Lower lobe of right lung (tissue), 2 donors: ENCODE data around the gene KCNK4. TPM values are rescaled to one million over a fixed set of nuclear protein-coding genes. Genes with fewer than 3 reads are reported as not detected.

Experiments used
- ATAC-seq, 2 donors: fragments of 200-7000 bp; cut with Tn5 transposase; one replicate each; pipeline ENCODE4 v1.9.1; 2020 to 2022; ENCODE audit warnings: mild to moderate bottlenecking in 2 of 2, moderate library complexity in 2 of 2
- DNase-seq: peaks from one replicate; pipeline ENCODE4 v3.0.0-alpha.2; 2020
- H3K27ac ChIP-seq: fragments of 200-600 bp; one replicate; pipeline ENCODE4 v1.8.0; 2022
- H3K27me3 ChIP-seq: fragments of 200-600 bp; one replicate; pipeline ENCODE4 v1.8.0; 2022; ENCODE audit warnings: low read depth
- H3K36me3 ChIP-seq: fragments of 200-600 bp; one replicate; pipeline ENCODE4 v1.8.0; 2022; ENCODE audit warnings: mild to moderate bottlenecking
- H3K4me1 ChIP-seq: fragments of 200-600 bp; one replicate; pipeline ENCODE4 v1.8.0; 2022
- H3K4me3 ChIP-seq: fragments of 200-600 bp; one replicate; pipeline ENCODE4 v1.8.0; 2022; ENCODE audit warnings: mild to moderate bottlenecking
- H3K9me3 ChIP-seq: fragments of 200-600 bp; one replicate; pipeline ENCODE4 v1.8.0; 2022
- intact Hi-C: fragments of 100-400 bp; cut with DNase I; formaldehyde crosslinking; loops from one replicate; pipeline ENCODE4 v1.11.0; 2022
- microRNA-seq: library from miRNA; unstranded; fragments of <30 nt; microRNA quantifications from one replicate; pipeline ENCODE4 v1.2.0, GENCODE V29; 2020; ENCODE audit warnings: borderline number of aligned reads
- total RNA-seq: library from RNA; stranded (reverse); fragmentation: NEBNext Ultra II Directional; extraction: Animal tissue kit (Norgen Biotek cat#: 25700); gene quantifications from one replicate; pipeline ENCODE4 v1.2.1, GENCODE V29; 2021
- TF ChIP-seq, protein P1 (sequence below): fragments of 200-600 bp; IDR thresholded peaks from one replicate; pipeline ENCODE4 v1.8.0; 2022; ENCODE audit warnings: antibody characterized with exemption, mild to moderate bottlenecking
- donor health status: DM: no; HTN: yes; CAD: no; lungs with severe emphysema.

KCNK4 gene
- total RNA-seq, 1 donor from 2014 or later = not detected

- Histone ChIP-seq H3K27me3 (no peaks in the 10 kb centered on the region), H3K4me1 (peaks cover 7% of the 10 kb centered on the region), H3K9me3 (no peaks in the 10 kb centered on the region), H3K36me3 (peaks cover 15% of the 10 kb centered on the region), H3K4me3 (no peak overlapping the region), H3K27ac (no peak overlapping the region)
- DNase-seq = no peak
- no peak for ATAC-seq
- intact Hi-C loops = no loop called here
- TF ChIP-seq, protein P1, sequence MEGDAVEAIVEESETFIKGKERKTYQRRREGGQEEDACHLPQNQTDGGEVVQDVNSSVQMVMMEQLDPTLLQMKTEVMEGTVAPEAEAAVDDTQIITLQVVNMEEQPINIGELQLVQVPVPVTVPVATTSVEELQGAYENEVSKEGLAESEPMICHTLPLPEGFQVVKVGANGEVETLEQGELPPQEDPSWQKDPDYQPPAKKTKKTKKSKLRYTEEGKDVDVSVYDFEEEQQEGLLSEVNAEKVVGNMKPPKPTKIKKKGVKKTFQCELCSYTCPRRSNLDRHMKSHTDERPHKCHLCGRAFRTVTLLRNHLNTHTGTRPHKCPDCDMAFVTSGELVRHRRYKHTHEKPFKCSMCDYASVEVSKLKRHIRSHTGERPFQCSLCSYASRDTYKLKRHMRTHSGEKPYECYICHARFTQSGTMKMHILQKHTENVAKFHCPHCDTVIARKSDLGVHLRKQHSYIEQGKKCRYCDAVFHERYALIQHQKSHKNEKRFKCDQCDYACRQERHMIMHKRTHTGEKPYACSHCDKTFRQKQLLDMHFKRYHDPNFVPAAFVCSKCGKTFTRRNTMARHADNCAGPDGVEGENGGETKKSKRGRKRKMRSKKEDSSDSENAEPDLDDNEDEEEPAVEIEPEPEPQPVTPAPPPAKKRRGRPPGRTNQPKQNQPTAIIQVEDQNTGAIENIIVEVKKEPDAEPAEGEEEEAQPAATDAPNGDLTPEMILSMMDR = no peak
These were observed 56.2 kb downstream of the KCNK4 start for GRCh38 chr11:64347193-64347867.

DNA sequence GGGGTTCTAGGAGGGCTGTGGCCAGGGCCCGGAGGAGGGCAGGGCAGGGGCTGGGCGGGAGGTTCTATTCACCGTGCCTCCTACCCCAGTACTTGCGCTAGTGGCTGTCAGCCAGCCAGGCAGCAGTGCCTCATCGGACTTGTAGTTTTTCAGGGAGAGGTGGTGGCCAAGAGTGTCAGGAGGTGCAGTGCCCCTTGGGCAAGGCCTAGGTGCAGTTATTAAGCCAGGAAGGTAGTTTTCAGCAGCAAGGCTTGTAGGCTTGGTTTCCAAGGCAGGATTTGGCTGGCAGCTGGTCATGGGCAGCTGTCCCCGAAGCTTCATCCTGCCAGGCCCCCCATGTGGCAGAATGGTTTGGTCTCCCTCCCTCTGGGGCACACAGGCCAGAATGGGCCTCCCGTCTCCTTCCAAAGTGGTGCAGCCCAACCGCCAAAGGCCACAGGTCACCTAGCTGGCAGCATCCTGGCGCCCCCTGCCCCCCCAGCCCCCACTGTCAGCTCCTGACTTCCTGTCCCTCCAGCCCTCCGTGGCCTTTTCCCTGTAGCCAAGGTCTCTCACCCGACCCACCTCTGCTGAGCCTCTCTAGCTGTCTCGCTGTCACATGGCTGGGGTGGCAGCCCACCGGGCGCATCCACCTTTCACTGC lies 57.4 kb downstream of the KCNK4 start:
- H3K4me3 ChIP-seq = no peak overlapping the region
- H3K36me3 ChIP-seq = peaks cover 14% of the 10 kb centered on the region
- H3K27ac ChIP-seq = no peak overlapping the region
- ATAC-seq (no peak), DNase-seq (no peak)
- intact Hi-C loops = no loop called here
- TF ChIP-seq, protein P1 = no peak
- H3K4me1 ChIP-seq = no peaks in the 10 kb centered on the region
- no peaks in the 10 kb centered on the region for H3K9me3 ChIP-seq
- H3K27me3 ChIP-seq = no peaks in the 10 kb centered on the region

DNA sequence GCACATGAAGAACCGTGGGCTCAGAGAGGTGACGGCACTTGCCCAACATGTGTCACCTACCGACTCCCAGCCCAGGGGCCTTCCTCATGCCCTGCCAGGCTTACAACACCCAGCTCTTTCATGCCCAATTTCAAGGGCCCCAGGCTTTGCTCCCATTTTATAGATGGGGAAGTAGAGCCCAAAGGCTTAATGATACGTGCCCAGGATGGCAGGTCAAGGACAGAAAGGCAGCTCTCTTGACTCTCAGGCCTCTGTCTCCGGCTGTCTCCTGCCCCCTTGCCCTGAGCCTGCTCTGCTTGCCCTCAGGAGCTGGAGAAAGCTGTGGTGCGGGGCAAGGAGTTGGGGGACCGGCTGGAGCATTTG lies 57.9 kb downstream of the KCNK4 start:
- TF ChIP-seq, protein P1 = no peak
- H3K27me3 ChIP-seq = no peaks in the 10 kb centered on the region
- ATAC-seq = no peak
- no peak overlapping the region for H3K4me3 ChIP-seq
- peaks cover 11% of the 10 kb centered on the region for H3K36me3 ChIP-seq
- no peak for DNase-seq
- H3K27ac ChIP-seq = no peak overlapping the region
- intact Hi-C loops = no loop called here
- H3K4me1 ChIP-seq = no peaks in the 10 kb centered on the region
- no peaks in the 10 kb centered on the region for H3K9me3 ChIP-seq

DNA sequence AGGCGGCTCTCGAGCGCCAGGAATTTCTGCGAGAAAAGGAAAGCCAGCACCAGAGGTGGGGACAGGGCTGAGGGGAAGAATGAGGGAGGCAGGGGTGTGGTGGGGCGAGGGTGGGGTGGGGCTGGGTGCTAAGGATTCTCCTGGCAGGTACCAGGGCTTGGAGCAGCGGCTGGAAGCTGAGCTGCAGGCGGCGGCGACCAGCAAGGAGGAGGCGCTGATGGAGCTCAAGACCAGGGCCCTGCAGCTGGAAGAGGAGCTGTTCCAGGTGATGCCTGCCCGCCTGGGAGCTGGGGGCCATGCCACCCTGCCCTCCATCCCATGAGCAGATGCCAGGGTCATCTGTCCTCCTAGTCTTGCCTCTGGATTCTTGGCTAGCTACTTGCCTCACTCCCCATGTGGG lies 58.3 kb downstream of the KCNK4 start:
- no peak overlapping the region for H3K27ac ChIP-seq
- no peaks in the 10 kb centered on the region for H3K4me1 ChIP-seq
- intact Hi-C loops = no loop called here
- no peak overlapping the region for H3K4me3 ChIP-seq
- H3K9me3 ChIP-seq = no peaks in the 10 kb centered on the region
- ATAC-seq (no peak), DNase-seq (no peak)
- no peaks in the 10 kb centered on the region for H3K27me3 ChIP-seq
- TF ChIP-seq, protein P1 = no peak
- peaks cover 7% of the 10 kb centered on the region for H3K36me3 ChIP-seq

Small RNA genes within 50 kb of the gene (microRNA-seq; reads per million reads assigned to microRNA genes)
- not detected for gene MIR7155

Other genes with a start within 250 kb of the KCNK4 start
- 15.0 TPM for gene MACROD1, start 125.2 kb upstream of the KCNK4 start, total RNA-seq
- gene STIP1, start 105.1 kb upstream of the KCNK4 start, total RNA-seq = 125 TPM
- 92.0 TPM for gene FERMT3, start 84.6 kb upstream of the KCNK4 start, total RNA-seq
- gene TRPT1, start 65.1 kb upstream of the KCNK4 start, total RNA-seq = 27.8 TPM
- gene NUDT22, start 65.0 kb upstream of the KCNK4 start, total RNA-seq = 45.0 TPM
- 39.5 TPM for gene DNAJC4, start 60.8 kb upstream of the KCNK4 start, total RNA-seq
- 150 TPM for gene VEGFB, start 56.7 kb upstream of the KCNK4 start, total RNA-seq
- gene FKBP2, start 50.2 kb upstream of the KCNK4 start, total RNA-seq = 48.2 TPM
- 55.4 TPM for gene PPP1R14B, start 44.4 kb upstream of the KCNK4 start, total RNA-seq
- 31.8 TPM for gene PLCB3, start 39.8 kb upstream of the KCNK4 start, total RNA-seq
- gene BAD, start 6.6 kb upstream of the KCNK4 start, total RNA-seq = 51.6 TPM
- gene GPR137, start 5.5 kb upstream of the KCNK4 start, total RNA-seq = 37.7 TPM
- gene CATSPERZ, start 9.1 kb downstream of the KCNK4 start, total RNA-seq = not detected
- gene ESRRA, start 14.2 kb downstream of the KCNK4 start, total RNA-seq = 47.9 TPM
- gene TRMT112, start 26.3 kb downstream of the KCNK4 start, total RNA-seq = 178 TPM
- gene PRDX5, start 26.8 kb downstream of the KCNK4 start, total RNA-seq = 203 TPM
- 40.0 TPM for gene CCDC88B, start 48.9 kb downstream of the KCNK4 start, total RNA-seq
- 36.1 TPM for gene RPS6KA4, start 67.9 kb downstream of the KCNK4 start, total RNA-seq